H9 (cell line): ENCODE results near the gene ADGRF1. TPM values are rescaled to one million over a fixed set of nuclear protein-coding genes. Genes with fewer than 3 reads are reported as not detected.

Experiments
- DNase-seq: peaks from one replicate; pipeline ENCODE4 v3.0.0-alpha.2; 2017
- H2AFZ ChIP-seq: one replicate; pipeline ENCODE4 v1.6.1; 2013; ENCODE audit warnings: mild to moderate bottlenecking, low read length, control low read depth, moderate library complexity
- H2AK5ac ChIP-seq: 2 replicates; pipeline ENCODE4 v1.6.1; 2013; ENCODE audit warnings: low read length, control low read depth, mixed read lengths; ENCODE audit not compliant: insufficient read length
- H2BK120ac ChIP-seq: one replicate; pipeline ENCODE4 v1.6.1; 2013; ENCODE audit warnings: low read depth, mild to moderate bottlenecking, low read length, control low read depth, inconsistent platforms; ENCODE audit not compliant: poor library complexity, severe bottlenecking
- H2BK12ac ChIP-seq: 2 replicates; pipeline ENCODE4 v1.6.1; 2013; ENCODE audit warnings: low read length, control low read depth, mixed read lengths, low read depth; ENCODE audit not compliant: insufficient read length
- H2BK15ac ChIP-seq: 2 replicates; pipeline ENCODE4 v1.6.1; 2013; ENCODE audit warnings: low read depth, low read length, control low read depth
- H2BK20ac ChIP-seq: one replicate; pipeline ENCODE4 v1.6.1; 2013; ENCODE audit warnings: low read depth, mild to moderate bottlenecking, low read length, control low read depth, inconsistent platforms; ENCODE audit not compliant: poor library complexity, severe bottlenecking
- H2BK5ac ChIP-seq: 2 replicates; pipeline ENCODE4 v1.6.1; 2013; ENCODE audit warnings: low read length, control low read depth, mixed read lengths; ENCODE audit not compliant: insufficient read length
- H3K14ac ChIP-seq: 2 replicates; pipeline ENCODE4 v1.6.1; 2013; ENCODE audit warnings: low read length, control low read depth; ENCODE audit not compliant: insufficient read depth
- H3K18ac ChIP-seq: 2 replicates; pipeline ENCODE4 v1.6.1; 2013; ENCODE audit warnings: low read depth, mild to moderate bottlenecking, mixed read lengths, low read length, control low read depth; ENCODE audit not compliant: insufficient read length
- H3K23ac ChIP-seq: 2 replicates; pipeline ENCODE4 v1.6.1; 2013; ENCODE audit warnings: low read length, control low read depth, mixed read lengths, low read depth; ENCODE audit not compliant: insufficient read length
- H3K23me2 ChIP-seq: 2 replicates; pipeline ENCODE4 v1.6.1; 2013; ENCODE audit warnings: low read depth, mild to moderate bottlenecking, mixed read lengths, low read length, control low read depth; ENCODE audit not compliant: insufficient read length, poor library complexity, severe bottlenecking
- H3K27ac ChIP-seq: 2 replicates; pipeline ENCODE4 v1.5.1; 2013; ENCODE audit warnings: low read length, control low read depth, mixed read lengths, low read depth; ENCODE audit not compliant: insufficient read length
- H3K27me3 ChIP-seq: 2 replicates; pipeline ENCODE4 v1.6.1; 2013; ENCODE audit warnings: low read length, control low read depth, inconsistent platforms; ENCODE audit not compliant: insufficient read depth
- H3K4ac ChIP-seq: 2 replicates; pipeline ENCODE4 v1.6.1; 2013; ENCODE audit warnings: low read depth, mild to moderate bottlenecking, control low read depth, inconsistent platforms, low read length, moderate library complexity
- H3K4me1 ChIP-seq: 2 replicates; pipeline ENCODE4 v1.6.1; 2013; ENCODE audit warnings: low read length, control low read depth, inconsistent platforms; ENCODE audit not compliant: insufficient read depth
- H3K4me2 ChIP-seq: 2 replicates; pipeline ENCODE4 v1.6.1; 2013; ENCODE audit warnings: low read length, control low read depth, mixed read lengths; ENCODE audit not compliant: insufficient read length, insufficient read depth
- H3K56ac ChIP-seq: 2 replicates; pipeline ENCODE4 v1.6.1; 2013; ENCODE audit warnings: low read depth, mild to moderate bottlenecking, mixed read lengths, low read length, control low read depth; ENCODE audit not compliant: insufficient read length
- H3K79me1 ChIP-seq: 2 replicates; pipeline ENCODE4 v1.6.1; 2013; ENCODE audit warnings: low read depth, mild to moderate bottlenecking, moderate library complexity, low read length, control low read depth, inconsistent platforms; ENCODE audit not compliant: insufficient read depth, poor library complexity, severe bottlenecking
- H3K79me2 ChIP-seq: 2 replicates; pipeline ENCODE4 v1.6.1; 2013; ENCODE audit warnings: low read length, control low read depth, inconsistent platforms; ENCODE audit not compliant: insufficient read depth
- H3K9ac ChIP-seq: 2 replicates; pipeline ENCODE4 v1.6.1; 2013; ENCODE audit warnings: low read length, control low read depth, mixed read lengths; ENCODE audit not compliant: insufficient read length; ENCODE audit errors: extremely low read depth
- H3K9me3 ChIP-seq: one replicate; pipeline ENCODE4 v1.6.1; 2013; ENCODE audit warnings: low read depth, low read length, inconsistent platforms; ENCODE audit not compliant: control insufficient read depth
- H3T11ph ChIP-seq: one replicate; pipeline ENCODE4 v1.6.1; 2013; ENCODE audit warnings: mild to moderate bottlenecking, low read length, control low read depth, inconsistent platforms
- H4K20me1 ChIP-seq: one replicate; pipeline ENCODE4 v1.6.1; 2013; ENCODE audit not compliant: control insufficient read depth, insufficient read length, insufficient read depth
- H4K5ac ChIP-seq: 2 replicates; pipeline ENCODE4 v1.6.1; 2013; ENCODE audit warnings: low read depth, mild to moderate bottlenecking, mixed read lengths, low read length, control low read depth; ENCODE audit not compliant: insufficient read length
- H4K8ac ChIP-seq: replicated peaks from 2 replicates; pipeline ENCODE4 v1.6.1; 2013; ENCODE audit warnings: low read length, control low read depth, mixed read lengths, low read depth; ENCODE audit not compliant: insufficient read length
- H4K91ac ChIP-seq: 2 replicates; pipeline ENCODE4 v1.6.1; 2013; ENCODE audit warnings: low read depth, mild to moderate bottlenecking, moderate library complexity, mixed read lengths, low read length, control low read depth; ENCODE audit not compliant: insufficient read length
- H3K27ac Mint-ChIP-seq, 3 experiments: 2 replicates in 2 of 3; 3 replicates in 1 of 3; pipeline ENCODE4 v1.8.0; 2020 to 2021; ENCODE audit warnings: mixed read lengths in 3 of 3, mild to moderate bottlenecking in 1 of 3, moderate library complexity in 1 of 3
- H3K27me3 Mint-ChIP-seq: 2 replicates; pipeline ENCODE4 v1.8.0; 2021; ENCODE audit warnings: low read depth, mild to moderate bottlenecking, moderate library complexity, mixed read lengths
- H3K36me3 Mint-ChIP-seq, 3 experiments: 2 replicates in 2 of 3; 3 replicates in 1 of 3; pipeline ENCODE4 v1.8.0; 2020 to 2021; ENCODE audit warnings: low read depth in 3 of 3, mixed read lengths in 3 of 3; ENCODE audit not compliant: insufficient read depth in 1 of 3
- H3K4me1 Mint-ChIP-seq, 2 experiments: 2 replicates each; pipeline ENCODE4 v1.8.0; 2020; ENCODE audit warnings: mixed read lengths in 2 of 2
- H3K4me3 Mint-ChIP-seq, 2 experiments: 2 replicates in 1 of 2; 3 replicates in 1 of 2; pipeline ENCODE4 v1.8.0; 2020 to 2021; ENCODE audit warnings: mild to moderate bottlenecking in 2 of 2, mixed read lengths in 2 of 2, moderate library complexity in 1 of 2
- H3K9me3 Mint-ChIP-seq, 2 experiments: 2 replicates in 1 of 2; 3 replicates in 1 of 2; pipeline ENCODE4 v1.8.0; 2020; ENCODE audit warnings: mild to moderate bottlenecking in 2 of 2, mixed read lengths in 2 of 2, moderate library complexity in 1 of 2
- CTCF ChIP-seq: fragments of 200-600 bp; sonication (generic); conservative IDR thresholded peaks from 3 replicates; pipeline ENCODE4 v1.8.0; 2021; ENCODE audit warnings: antibody characterized with exemption, mild to moderate bottlenecking
- WGBS: extraction: QIAGEN DNeasy Blood & Tissue Kit; methylation state at CpG from one replicate; pipeline ENCODE4 v1.1.7; 2013; ENCODE audit warnings: missing lambda C conversion rate, low lambda C conversion rate, mixed read lengths; ENCODE audit not compliant: insufficient read length; ENCODE audit errors: extremely low coverage; 5-methylcytosine and 5-hydroxymethylcytosine counted together
- total RNA-seq: library from RNA; stranded (reverse); gene quantifications from 2 replicates; pipeline ENCODE4 v1.2.1, GENCODE V29; 2021

The ADGRF1 gene
- total RNA-seq, 1 experiment from 2014 or later: not detected

GRCh38 chr6:47059216-47059885 is 17.2 kb upstream of the ADGRF1 start:
- H3K23me2 ChIP-seq: no peaks in the 10 kb centered on the region
- H2BK12ac ChIP-seq: no peak overlapping the region
- Mint-ChIP-seq H3K4me3 (no peak overlapping the region), H3K9me3 (peaks cover 0 to 4% of the 10 kb centered on the region in 2 experiments; a peak in 1 of 5 replicates), H3K27me3 (no peaks in the 10 kb centered on the region), H3K4me1 (peaks cover 0 to 6% of the 10 kb centered on the region in 2 experiments; a peak in 2 of 4 replicates), H3K27ac (no peak overlapping the region), H3K36me3 (peaks cover 0 to 4% (median 0%) of the 10 kb centered on the region in 3 experiments; a peak in 1 of 7 replicates)
- no peak overlapping the region for H3K4ac ChIP-seq
- H2BK5ac ChIP-seq: no peak overlapping the region
- no peak overlapping the region for H3K9ac ChIP-seq
- H3K18ac ChIP-seq: no peak overlapping the region
- no peak overlapping the region for H3K4me2 ChIP-seq
- H2AK5ac ChIP-seq: no peak overlapping the region
- H3K79me2 ChIP-seq: no peaks in the 10 kb centered on the region
- WGBS: no CpG with 5 or more reads among the region's 5 CpGs
- H2BK15ac ChIP-seq: no peak overlapping the region
- no peak for DNase-seq
- H3K9me3 ChIP-seq: no peaks in the 10 kb centered on the region
- no peak overlapping the region for H2BK20ac ChIP-seq
- no peak overlapping the region for H4K91ac ChIP-seq
- H3K14ac ChIP-seq: no peak overlapping the region
- no peak overlapping the region for H2AFZ ChIP-seq
- no peaks in the 10 kb centered on the region for H3K79me1 ChIP-seq
- no peaks in the 10 kb centered on the region for H3K4me1 ChIP-seq
- no peak overlapping the region for H3K56ac ChIP-seq
- TF ChIP-seq CTCF: no peak
- no peaks in the 10 kb centered on the region for H4K20me1 ChIP-seq
- no peak overlapping the region for H2BK120ac ChIP-seq
- H3K27me3 ChIP-seq: no peaks in the 10 kb centered on the region
- H3T11ph ChIP-seq: no peak overlapping the region
- H3K27ac ChIP-seq: no peak overlapping the region
- no peak overlapping the region for H3K23ac ChIP-seq
- H4K5ac ChIP-seq: no peak overlapping the region
- H4K8ac ChIP-seq: no peak overlapping the region
